ENCODE measurements around the gene ADGRB3.

- TF ChIP-seq CTCF (IDR thresholded peaks at IDR 0.05) (no peak), POLR2A (IDR thresholded peaks at IDR 0.05) (no peak)
Measured at GRCh38 chr6:68625998-68626397, 9.1 kb upstream of the ADGRB3 start.

Data from lower leg skin (tissue), 3 donors.